Endothelial cell (in vitro differentiated cells): ENCODE data around the gene PON3. TPM values are rescaled to one million over a fixed set of nuclear protein-coding genes. Genes with fewer than 3 reads are reported as not detected.

Source experiments
- DNase-seq: peaks from one replicate; pipeline ENCODE4 v3.0.0; 2021; ENCODE audit warnings: low spot score
- H3K27ac Mint-ChIP-seq: one replicate; pipeline ENCODE4 v1.8.0; 2021; ENCODE audit warnings: mixed read lengths, inconsistent platforms; ENCODE audit not compliant: unreplicated experiment
- H3K27me3 Mint-ChIP-seq: one replicate; pipeline ENCODE4 v1.8.0; 2021; ENCODE audit warnings: mild to moderate bottlenecking, moderate library complexity, mixed read lengths, inconsistent platforms; ENCODE audit not compliant: unreplicated experiment
- H3K36me3 Mint-ChIP-seq: one replicate; pipeline ENCODE4 v1.8.0; 2021; ENCODE audit warnings: mild to moderate bottlenecking, low read depth, mixed read lengths, inconsistent platforms; ENCODE audit not compliant: unreplicated experiment
- H3K4me1 Mint-ChIP-seq: one replicate; pipeline ENCODE4 v1.8.0; 2021; ENCODE audit warnings: mild to moderate bottlenecking, mixed read lengths, inconsistent platforms; ENCODE audit not compliant: unreplicated experiment
- H3K4me3 Mint-ChIP-seq: one replicate; pipeline ENCODE4 v1.8.0; 2021; ENCODE audit warnings: mild to moderate bottlenecking, mixed read lengths, inconsistent platforms; ENCODE audit not compliant: unreplicated experiment
- H3K9me3 Mint-ChIP-seq: one replicate; pipeline ENCODE4 v1.8.0; 2021; ENCODE audit warnings: mixed read lengths, inconsistent platforms; ENCODE audit not compliant: unreplicated experiment
- total RNA-seq: library from RNA; stranded (reverse); fragmentation: NEBNext Ultra II Directional; extraction: Animal tissue kit (Norgen Biotek cat#: 25700); gene quantifications from one replicate; pipeline ENCODE4 v1.2.1, GENCODE V29; 2021; ENCODE audit not compliant: unreplicated experiment
- TF ChIP-seq, protein P1 (sequence below): fragments of 200-600 bp; sonication (generic); IDR thresholded peaks from one replicate; pipeline ENCODE4 v1.5.0; 2021; ENCODE audit warnings: antibody characterized with exemption; ENCODE audit not compliant: unreplicated experiment

The PON3 gene
- total RNA-seq, 1 donor from 2014 or later, result 50.9 TPM

DNA sequence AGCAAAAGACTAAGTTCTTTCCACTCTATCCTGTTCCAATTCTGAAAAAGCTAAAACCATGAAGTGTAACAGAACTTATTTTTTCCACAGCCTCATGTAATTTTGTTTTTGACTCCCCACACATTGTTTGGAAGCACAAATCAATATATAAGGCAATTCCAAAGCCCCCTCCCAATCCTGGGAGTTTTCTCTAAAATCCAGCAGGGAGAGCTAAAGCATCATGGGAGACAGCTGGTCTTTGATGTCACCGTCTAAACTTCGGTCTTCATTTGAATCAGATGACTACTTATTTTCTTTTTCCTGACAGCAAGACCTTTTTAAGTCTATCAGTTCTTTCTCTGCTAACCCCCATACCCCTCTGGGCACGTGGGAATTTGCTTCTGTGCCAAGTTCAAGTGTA is 38.6 kb downstream of the PON3 start:
- Mint-ChIP-seq H3K4me1 (no peaks in the 10 kb centered on the region), H3K27ac (no peak overlapping the region), H3K4me3 (no peak overlapping the region), H3K27me3 (no peaks in the 10 kb centered on the region), H3K9me3 (no peaks in the 10 kb centered on the region), H3K36me3 (peaks cover 37% of the 10 kb centered on the region)
- TF ChIP-seq, protein P1, sequence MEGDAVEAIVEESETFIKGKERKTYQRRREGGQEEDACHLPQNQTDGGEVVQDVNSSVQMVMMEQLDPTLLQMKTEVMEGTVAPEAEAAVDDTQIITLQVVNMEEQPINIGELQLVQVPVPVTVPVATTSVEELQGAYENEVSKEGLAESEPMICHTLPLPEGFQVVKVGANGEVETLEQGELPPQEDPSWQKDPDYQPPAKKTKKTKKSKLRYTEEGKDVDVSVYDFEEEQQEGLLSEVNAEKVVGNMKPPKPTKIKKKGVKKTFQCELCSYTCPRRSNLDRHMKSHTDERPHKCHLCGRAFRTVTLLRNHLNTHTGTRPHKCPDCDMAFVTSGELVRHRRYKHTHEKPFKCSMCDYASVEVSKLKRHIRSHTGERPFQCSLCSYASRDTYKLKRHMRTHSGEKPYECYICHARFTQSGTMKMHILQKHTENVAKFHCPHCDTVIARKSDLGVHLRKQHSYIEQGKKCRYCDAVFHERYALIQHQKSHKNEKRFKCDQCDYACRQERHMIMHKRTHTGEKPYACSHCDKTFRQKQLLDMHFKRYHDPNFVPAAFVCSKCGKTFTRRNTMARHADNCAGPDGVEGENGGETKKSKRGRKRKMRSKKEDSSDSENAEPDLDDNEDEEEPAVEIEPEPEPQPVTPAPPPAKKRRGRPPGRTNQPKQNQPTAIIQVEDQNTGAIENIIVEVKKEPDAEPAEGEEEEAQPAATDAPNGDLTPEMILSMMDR, result no peak
- no peak for DNase-seq

DNA sequence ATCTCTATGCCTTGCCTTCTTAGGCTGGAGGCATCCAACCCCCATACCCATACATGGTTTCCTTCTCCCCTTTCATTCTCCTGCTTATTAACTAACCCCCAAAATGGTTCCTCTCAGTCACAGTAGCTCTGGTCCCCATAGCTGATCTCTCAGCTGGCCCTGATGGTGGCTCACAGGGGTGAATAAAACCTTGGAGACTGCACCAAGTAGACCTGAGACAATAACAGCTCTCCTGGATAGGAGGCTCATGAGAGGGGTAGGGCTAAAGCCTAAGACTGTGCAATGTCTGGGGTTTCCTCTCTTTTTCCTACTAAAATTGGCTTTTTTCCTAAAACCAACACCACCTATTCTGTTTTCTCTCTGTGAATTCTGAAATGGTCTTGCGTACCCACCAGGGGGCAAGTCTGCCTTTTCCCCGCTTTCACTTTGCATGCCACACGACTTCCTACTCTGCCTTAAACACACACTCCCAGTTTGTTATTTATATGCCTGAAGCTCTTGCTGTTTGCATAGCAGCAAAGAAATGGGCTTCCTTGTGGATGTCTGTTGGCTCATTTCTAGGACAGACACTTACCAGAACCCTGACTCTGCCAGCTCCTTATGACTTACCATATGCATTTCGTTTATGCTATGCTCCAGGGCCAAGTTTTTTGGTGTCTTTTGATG is 53.4 kb downstream of the PON3 start:
- peaks cover 4% of the 10 kb centered on the region for H3K27me3 Mint-ChIP-seq
- no peaks in the 10 kb centered on the region for H3K9me3 Mint-ChIP-seq
- no peak for DNase-seq
- no peaks in the 10 kb centered on the region for H3K36me3 Mint-ChIP-seq
- H3K4me1 Mint-ChIP-seq, result peaks cover 13% of the 10 kb centered on the region
- TF ChIP-seq, protein P1, result peak; percentile 38
- no peak overlapping the region for H3K4me3 Mint-ChIP-seq
- no peak overlapping the region for H3K27ac Mint-ChIP-seq

DNA sequence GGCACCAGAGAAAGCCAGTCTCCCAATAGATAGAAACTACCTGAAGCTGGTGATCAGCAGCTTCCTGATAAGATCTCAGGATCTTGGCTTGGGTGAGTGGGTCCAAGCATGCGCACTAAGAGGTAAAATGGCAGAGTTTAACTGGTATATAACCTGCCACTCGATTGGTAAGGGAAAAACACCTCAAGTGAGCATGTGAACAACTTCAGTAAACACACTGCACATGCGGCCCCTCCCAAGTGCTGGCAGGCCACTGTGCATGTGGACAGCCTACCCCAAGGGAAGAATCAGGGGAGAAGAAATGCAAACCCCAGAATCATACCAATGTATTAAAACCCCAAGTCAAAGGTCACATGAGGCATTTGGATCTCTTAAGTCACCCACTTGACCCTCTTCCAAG is 54.1 kb downstream of the PON3 start:
- Mint-ChIP-seq H3K4me1 (peaks cover 13% of the 10 kb centered on the region), H3K27ac (no peak overlapping the region), H3K9me3 (no peaks in the 10 kb centered on the region), H3K36me3 (no peaks in the 10 kb centered on the region), H3K27me3 (peaks cover 4% of the 10 kb centered on the region), H3K4me3 (no peak overlapping the region)
- TF ChIP-seq, protein P1, result no peak
- DNase-seq, result no peak

DNA sequence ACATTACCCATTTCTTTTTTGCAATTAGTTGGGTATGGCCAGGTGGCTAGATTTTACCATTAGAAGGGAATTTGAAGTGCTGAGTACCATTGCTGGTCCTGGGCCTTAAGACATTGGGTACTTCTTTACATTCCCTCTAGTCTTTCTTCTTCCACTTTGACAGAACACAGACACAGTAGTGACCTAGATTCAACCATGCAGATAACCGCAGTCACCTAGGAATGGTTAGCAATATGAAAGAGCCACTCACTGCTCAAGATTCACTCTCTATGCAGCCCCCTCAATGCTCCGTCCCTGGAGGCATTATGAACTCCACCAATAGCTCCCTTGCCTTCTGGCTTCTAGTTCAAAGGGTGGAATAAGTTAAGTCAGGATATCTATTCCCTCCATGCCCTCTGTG is 55.7 kb downstream of the PON3 start:
- Mint-ChIP-seq H3K9me3 (no peaks in the 10 kb centered on the region), H3K27me3 (peaks cover 3% of the 10 kb centered on the region), H3K4me1 (peaks cover 13% of the 10 kb centered on the region), H3K4me3 (no peak overlapping the region), H3K36me3 (no peaks in the 10 kb centered on the region), H3K27ac (no peak overlapping the region)
- no peak for DNase-seq
- TF ChIP-seq, protein P1, result no peak

DNA sequence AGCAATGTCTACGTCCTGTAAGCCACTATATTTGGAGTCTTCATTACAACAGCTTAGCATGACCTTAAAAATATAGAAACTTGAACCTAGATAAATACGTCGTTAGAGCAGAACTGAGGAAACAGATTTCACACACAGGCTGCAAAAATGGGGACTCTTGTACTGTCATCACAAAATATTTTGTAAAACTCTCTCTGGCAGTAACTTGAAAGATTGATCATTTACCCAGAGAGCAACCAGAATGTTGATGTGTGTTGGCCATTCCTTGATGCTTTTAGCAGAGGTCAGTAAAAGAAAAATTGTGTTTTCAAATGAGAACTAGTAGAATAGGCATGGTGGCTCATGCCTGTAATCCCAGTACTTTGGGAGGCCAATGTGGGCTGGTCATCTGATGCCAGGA is 57.3 kb downstream of the PON3 start:
- Mint-ChIP-seq H3K36me3 (no peaks in the 10 kb centered on the region), H3K4me3 (no peak overlapping the region)

More for the DNA sequence above, 57.3 kb downstream of the PON3 start:
- Mint-ChIP-seq H3K27ac (no peak overlapping the region), H3K27me3 (peaks cover 2% of the 10 kb centered on the region), H3K4me1 (peaks cover 10% of the 10 kb centered on the region), H3K9me3 (no peaks in the 10 kb centered on the region)
- TF ChIP-seq, protein P1, result no peak
- DNase-seq, result no peak
